ENCODE data around the gene NKAPD1. TPM values are rescaled to one million over a fixed set of nuclear protein-coding genes. Genes with fewer than 3 reads are reported as not detected.

NKAPD1 gene
- total and polyA plus RNA-seq, 8 donors: 13.3 to 59.5 (median 48.8) TPM

- no peak for TF ChIP-seq CTCF (IDR thresholded peaks at IDR 0.05)
- DNase-seq: no peak
- intact Hi-C loops (cut with DNase I): no loop called here
Measured at GRCh38 chr11:112115386-112115785, 41.3 kb downstream of the NKAPD1 start.

GRCh38 chr11:112118176-112118575, 44.1 kb downstream of the NKAPD1 start:
- ATAC-seq (no peak), DNase-seq (no peak)
- intact Hi-C loops (cut with DNase I): no loop called here
- Histone ChIP-seq H3K36me3 (no peaks in the 10 kb centered on the region), H3K4me1 (peaks cover 0 to 7% of the 10 kb centered on the region in 2 donors), H3K27me3 (no peaks in the 10 kb centered on the region), H3K4me3 (no peak overlapping the region), H3K27ac (no peak overlapping the region), H3K9me3 (no peaks in the 10 kb centered on the region)
- TF ChIP-seq CTCF (IDR thresholded peaks at IDR 0.05): no peak

More at GRCh38 chr11:112115386-112115785, 41.3 kb downstream of the NKAPD1 start:
- Histone ChIP-seq H3K9me3 (no peaks in the 10 kb centered on the region), H3K27ac (no peak overlapping the region), H3K4me1 (peaks cover 0 to 11% of the 10 kb centered on the region in 2 donors), H3K36me3 (no peaks in the 10 kb centered on the region), H3K4me3 (no peak overlapping the region), H3K27me3 (no peaks in the 10 kb centered on the region)
- ATAC-seq: no peak

GRCh38 chr11:112121981-112122615, 48.0 kb downstream of the NKAPD1 start:
- H3K4me3 ChIP-seq: no peak overlapping the region
- H3K36me3 ChIP-seq: no peaks in the 10 kb centered on the region
- no peak overlapping the region for H3K27ac ChIP-seq
- no peak for TF ChIP-seq CTCF (IDR thresholded peaks at IDR 0.05)
- H3K27me3 ChIP-seq: no peaks in the 10 kb centered on the region
- no peaks in the 10 kb centered on the region for H3K4me1 ChIP-seq
- intact Hi-C loops (cut with DNase I): no loop called here
- no peaks in the 10 kb centered on the region for H3K9me3 ChIP-seq
- ATAC-seq (no peak), DNase-seq (no peak)

- H3K27me3 ChIP-seq: no peaks in the 10 kb centered on the region
- H3K4me1 ChIP-seq: no peaks in the 10 kb centered on the region
- no peak for DNase-seq
- H3K36me3 ChIP-seq: no peaks in the 10 kb centered on the region
- no peaks in the 10 kb centered on the region for H3K9me3 ChIP-seq
- H3K4me3 ChIP-seq: no peak overlapping the region
- H3K27ac ChIP-seq: no peak overlapping the region
- no peak for TF ChIP-seq CTCF (IDR thresholded peaks at IDR 0.05)
- ATAC-seq: no peak
- intact Hi-C loops (cut with DNase I): no loop called here
Measured at GRCh38 chr11:112123129-112123528, 49.0 kb downstream of the NKAPD1 start.

- H3K4me3 ChIP-seq: no peak overlapping the region
- no peak overlapping the region for H3K27ac ChIP-seq
- TF ChIP-seq CTCF (IDR thresholded peaks at IDR 0.05): no peak
- H3K4me1 ChIP-seq: peaks cover 4 to 11% of the 10 kb centered on the region in 2 donors
- no peaks in the 10 kb centered on the region for H3K27me3 ChIP-seq
- no peaks in the 10 kb centered on the region for H3K9me3 ChIP-seq
- intact Hi-C loops (cut with DNase I): no loop called here
- no peaks in the 10 kb centered on the region for H3K36me3 ChIP-seq
- DNase-seq: no peak
- no peak for ATAC-seq
Measured at GRCh38 chr11:112127056-112127455, 53.0 kb downstream of the NKAPD1 start.

All from left lung (tissue), 10 donors.